GM21717 (cell line): ENCODE data around the gene JSRP1.
"Not testable (repeated sequence)": the region's sequence is repeated elsewhere in the genome, so short reads cannot be mapped to it uniquely, and the experiment has no call there.

Experiments used
- ATAC-seq: cut with Tn5 transposase; IDR thresholded peaks from one replicate; pipeline ENCODE4 v1.9.1; 2021; ENCODE audit warnings: mild to moderate bottlenecking, moderate library complexity; ENCODE audit not compliant: unreplicated experiment

The JSRP1 gene

DNA sequence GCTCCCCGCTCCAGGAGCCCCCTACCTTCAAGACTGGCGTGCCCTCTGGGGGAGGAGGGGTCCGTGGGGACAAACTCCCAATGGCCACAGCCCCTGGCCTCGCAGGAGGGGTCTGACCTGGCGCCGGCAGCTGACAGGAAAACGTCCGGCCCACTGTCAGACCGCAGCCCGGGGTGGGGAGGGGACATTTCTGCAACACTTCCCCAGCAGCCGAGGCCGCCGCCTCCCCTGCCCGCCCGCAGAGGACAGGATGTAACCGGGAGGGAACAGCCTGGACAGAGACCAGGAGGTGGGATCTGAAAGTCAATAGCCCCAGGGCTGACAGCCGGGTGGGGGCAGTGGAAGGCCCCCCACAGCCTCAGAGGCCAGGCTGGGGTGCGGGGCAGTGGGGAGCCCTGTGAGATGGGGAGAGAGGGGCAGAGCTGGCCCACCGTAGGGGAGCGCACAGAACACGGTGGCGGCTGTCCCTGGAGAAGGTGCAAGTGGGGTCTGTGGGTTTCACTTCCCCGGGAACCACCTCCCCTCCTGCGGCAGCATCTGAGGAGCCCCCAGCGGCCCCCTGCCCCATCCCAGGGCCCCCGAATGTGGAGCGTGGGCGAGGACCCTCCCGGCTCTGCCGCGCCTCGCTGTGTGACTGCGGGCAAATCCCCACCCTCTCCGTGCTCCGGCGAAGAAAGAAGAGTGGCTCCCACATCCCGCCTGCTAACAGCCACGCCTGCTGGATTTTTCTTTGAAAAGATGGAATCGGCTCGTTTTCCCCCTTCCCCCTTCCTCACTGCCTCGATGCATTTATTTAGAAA lies 26.0 kb upstream of the JSRP1 start, which contains the start of gene PEAK3:
PEAK3 (minus strand) TSS at position 114 of the 800 bp plus-strand sequence. CDS start 1,244 bp downstream, outside the sequence.
- ATAC-seq, result no peak

DNA sequence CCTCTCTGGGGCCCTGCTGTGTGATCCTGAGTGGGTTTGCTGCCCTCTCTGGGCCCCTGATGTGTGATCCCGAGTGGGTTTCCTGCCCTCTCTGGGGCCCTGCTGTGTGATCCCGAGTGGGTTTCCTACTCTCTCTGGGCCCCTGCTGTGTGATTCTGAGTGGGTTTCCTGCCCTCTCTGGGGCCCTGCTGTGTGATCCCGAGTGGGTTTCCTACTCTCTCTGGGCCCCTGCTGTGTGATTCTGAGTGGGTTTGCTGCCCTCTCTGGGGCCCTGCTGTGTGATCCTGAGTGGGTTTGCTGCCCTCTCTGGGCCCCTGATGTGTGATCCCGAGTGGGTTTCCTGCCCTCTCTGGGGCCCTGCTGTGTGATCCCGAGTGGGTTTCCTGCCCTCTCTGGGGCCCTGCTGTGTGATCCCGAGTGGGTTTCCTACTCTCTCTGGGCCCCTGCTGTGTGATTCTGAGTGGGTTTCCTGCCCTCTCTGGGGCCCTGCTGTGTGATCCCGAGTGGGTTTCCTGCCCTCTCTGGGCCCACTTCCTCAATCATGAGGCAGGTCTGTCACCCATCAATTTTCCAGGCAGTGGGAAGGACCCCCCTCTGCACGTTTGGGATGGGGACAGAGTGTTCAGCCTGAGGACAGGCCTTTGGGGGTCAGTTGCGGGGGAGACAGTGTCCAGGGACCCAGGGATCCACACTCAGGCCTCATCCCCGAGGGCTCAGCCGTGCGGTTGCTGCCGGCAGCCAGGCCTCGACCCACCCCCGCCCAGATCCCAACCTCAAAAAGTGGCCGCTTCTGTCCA lies 25.2 kb upstream of the JSRP1 start:
- not testable (repeated sequence) for ATAC-seq

GRCh38 chr19:2280633-2281264 lies 24.5 kb upstream of the JSRP1 start:
- ATAC-seq, result no peak

- no peak for ATAC-seq
These were observed 22.4 kb upstream of the JSRP1 start for GRCh38 chr19:2278459-2279158.

DNA sequence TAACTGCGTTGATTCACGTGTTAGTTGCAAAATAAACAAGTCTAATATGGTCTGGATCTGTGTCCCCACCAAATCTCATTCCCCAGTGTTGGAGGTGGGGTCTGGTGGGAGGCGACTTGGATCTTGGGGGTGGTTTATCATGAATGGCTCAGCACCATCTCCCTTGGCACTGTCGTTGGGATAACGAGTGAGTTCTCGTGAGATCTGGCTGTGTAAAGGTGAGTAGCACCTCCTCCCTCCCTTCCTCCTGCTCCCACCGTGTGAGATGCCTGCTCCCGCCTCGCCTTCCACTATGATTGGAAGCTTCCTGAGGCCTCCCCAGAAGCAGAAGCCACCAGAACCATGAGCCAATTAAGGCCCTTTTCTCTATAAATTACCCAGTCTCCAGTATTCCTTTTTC lies 20.9 kb upstream of the JSRP1 start:
- no peak for ATAC-seq

DNA sequence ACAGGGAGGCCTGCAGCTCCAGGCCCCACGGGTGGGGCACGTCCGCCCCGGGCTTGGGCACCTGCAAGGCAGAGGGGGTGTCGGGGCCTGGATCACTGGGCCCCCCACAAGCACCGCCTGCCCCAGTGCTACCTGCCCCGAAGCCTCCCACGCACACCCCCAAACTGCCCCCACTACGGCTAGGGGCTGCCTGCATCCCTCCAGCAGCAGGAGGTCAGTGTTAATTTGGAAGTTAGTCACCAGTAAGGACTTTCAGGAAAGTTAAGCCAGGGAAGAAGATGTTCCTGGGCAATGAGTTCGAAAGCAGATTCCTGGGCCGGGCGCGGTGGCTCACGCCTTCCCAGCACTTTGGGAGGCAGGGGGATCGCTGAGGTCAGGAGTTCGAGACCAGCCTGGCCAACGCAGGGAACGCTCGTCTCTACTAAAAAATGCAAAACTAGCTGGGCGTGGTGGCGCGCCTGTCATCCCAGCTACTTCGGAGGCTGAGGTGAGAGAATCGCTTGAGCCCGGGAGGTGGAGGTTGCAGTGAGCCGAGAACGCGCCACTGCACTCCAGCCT lies 20.3 kb upstream of the JSRP1 start:
- ATAC-seq, result no peak

- ATAC-seq, result no peak
These were observed 19.6 kb upstream of the JSRP1 start for GRCh38 chr19:2275588-2276428.

DNA sequence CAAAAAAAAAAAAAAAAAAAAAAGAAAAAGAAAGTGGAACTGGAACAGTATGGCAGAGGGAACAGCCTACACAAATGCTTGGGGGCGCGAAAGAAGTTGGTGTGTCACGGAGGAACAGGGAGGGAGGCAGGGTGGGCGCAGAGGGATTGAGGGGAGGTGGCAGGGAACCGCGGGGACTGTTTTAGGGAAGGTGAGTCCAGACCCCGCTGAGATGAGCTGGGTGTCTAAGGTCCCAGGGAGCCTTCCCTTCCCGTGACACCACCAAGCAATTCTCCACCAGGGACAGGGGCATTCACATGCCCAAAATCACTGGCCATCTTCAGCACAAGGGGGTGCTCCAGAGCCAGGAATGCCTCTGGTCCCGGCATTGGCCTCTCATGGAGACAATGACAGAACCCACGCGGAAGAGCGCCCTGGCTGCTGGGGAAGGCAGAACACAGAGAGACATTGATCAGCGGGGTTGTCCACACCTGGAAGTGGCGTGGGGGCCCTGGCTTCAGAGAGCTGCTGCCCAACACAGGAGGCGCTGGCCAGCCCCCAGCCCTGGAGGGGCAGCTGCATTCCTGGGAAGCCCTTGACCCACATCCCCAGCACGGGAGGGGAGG lies 18.8 kb upstream of the JSRP1 start:
- no peak for ATAC-seq

- ATAC-seq, result no peak
These were observed 18.0 kb upstream of the JSRP1 start for GRCh38 chr19:2274185-2274711.

- ATAC-seq, result no peak
These were observed 17.4 kb upstream of the JSRP1 start for GRCh38 chr19:2273356-2274184.

DNA sequence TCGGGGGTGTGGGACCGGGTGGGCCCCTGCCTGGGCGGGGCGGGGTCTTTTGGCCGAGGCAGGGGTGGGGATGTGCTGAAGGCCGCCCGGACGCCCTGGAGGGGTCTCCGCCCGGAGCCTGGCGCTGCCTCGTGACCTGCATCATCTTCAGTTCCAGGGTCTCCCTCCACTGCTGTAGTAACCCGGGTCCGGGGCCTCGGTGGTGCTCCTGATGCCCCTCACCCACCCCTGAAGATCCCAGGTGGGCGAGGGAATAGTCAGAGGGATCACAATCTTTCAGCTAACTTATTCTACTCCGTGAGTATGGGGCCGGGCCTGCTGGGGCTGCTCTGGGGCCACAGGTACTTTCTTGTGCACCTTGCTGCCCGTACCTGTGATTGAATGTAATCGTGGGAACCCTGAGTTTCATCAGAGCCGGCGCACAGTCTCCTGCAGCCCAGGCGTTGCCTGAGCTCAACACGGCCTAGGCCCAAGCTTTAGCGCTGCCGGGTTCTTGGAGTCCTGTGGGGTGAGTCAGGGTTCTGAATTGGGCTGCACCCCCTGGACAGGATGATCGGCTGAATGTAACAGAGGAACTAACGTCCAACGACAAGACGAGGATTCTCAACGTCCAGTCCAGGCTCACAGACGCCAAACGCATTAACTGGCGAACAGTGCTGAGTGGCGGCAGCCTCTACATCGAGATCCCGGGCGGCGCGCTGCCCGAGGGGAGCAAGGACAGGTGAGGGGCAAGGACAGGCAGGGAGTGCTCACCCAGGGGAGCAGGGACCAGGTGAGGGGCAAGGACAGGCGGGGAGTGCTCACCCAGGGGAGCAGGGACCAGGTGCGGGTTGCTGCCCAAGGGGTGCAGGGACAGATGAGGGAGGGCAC lies 15.3 kb upstream of the JSRP1 start:
- ATAC-seq, result no peak

DNA sequence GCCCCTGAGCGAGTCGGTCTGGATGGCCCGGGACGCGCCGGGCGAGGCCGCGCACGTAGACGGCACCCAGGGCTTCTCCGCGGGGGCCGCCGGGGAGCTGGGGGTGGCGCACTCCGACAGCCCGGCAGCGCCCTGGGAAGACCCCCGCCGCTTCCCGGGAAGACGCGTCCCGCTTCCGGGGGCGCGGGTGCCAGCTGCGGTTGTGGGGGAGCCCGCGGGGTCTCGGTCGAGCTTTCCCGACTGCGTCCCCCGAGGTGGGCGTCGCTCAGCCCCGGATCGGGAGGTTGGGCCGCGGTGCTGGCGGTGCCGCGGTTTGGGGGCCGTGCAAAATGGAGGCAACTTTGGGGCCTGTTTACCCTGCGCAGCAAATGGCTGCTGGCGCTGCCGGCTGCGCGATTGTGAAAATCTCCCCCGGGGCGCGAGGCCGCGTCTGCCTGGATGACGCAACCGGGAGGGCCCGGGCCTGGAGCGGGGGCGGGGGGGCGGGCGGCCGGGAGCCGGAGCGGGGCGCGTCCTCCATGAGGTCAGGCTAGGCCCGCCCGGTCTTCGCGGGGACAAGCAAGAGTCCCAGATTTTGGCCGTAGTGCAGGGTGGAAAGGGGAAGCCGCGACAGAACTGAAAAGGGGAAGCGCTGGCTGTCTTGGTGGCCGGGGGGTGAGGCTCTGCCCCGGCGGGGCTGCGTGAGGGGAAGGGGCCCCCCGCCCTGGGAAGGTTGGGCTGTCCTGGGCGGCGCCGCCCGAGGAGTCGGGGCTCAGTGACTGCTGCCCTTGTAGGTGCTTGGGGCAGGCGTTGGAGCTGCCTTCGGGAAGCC lies 14.4 kb upstream of the JSRP1 start:
- ATAC-seq, result no peak

DNA sequence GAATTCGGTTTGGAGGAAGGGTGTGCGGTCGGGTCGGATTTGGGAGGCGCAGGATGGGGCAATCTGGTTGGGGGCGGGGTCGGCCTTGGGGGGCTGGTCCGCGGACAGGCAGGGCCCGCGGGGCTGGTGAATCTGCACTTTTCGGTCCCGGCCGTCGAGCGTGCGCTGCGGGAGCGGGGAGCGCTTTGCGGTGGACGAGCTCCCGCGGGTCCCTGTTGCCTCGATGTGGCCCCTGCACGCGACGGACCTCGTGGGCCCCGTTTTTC lies 13.9 kb upstream of the JSRP1 start:
- no peak for ATAC-seq

DNA sequence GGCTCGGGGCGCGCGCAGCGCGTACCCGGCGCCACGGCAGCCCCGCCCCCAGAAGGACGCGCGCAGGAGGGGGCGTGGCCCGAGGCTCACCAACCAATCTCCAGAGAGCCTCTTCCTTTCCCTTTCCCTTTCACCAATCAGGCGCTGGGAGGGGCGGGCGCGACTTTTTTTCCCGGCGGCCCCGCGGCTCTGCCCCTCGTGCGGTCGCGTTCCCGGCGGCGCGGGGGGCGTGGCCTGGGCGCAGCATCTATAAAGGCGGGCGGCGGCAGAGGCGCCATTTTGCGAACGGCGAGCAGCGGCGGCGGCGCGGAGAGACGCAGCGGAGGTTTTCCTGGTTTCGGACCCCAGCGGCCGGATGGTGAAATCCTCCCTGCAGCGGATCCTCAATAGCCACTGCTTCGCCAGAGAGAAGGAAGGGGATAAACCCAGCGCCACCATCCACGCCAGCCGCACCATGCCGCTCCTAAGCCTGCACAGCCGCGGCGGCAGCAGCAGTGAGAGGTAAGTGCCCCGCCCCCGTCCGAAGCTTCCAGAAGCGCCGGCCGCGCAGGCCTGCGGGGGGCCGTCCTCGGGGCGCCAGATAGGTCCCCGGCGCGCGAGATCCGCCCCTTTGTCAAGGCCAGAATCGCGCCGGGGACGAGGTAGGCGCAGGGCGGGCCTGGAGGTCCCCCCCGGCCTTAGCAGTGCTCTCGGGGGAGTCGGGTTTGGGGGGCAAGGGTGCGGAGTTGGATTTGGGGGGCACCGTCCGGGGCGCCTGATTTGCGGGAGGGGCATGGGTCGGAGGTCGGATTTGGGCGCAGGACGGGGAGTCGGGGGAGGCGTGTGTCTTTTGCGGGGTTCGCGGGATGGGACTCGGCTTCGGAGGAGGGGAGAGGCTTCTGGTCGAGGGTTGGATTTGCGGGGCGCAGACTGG lies 13.3 kb upstream of the JSRP1 start:
- peak; percentile 43 for ATAC-seq

GRCh38 chr19:2268861-2269243 lies 12.6 kb upstream of the JSRP1 start:
- no peak for ATAC-seq

DNA sequence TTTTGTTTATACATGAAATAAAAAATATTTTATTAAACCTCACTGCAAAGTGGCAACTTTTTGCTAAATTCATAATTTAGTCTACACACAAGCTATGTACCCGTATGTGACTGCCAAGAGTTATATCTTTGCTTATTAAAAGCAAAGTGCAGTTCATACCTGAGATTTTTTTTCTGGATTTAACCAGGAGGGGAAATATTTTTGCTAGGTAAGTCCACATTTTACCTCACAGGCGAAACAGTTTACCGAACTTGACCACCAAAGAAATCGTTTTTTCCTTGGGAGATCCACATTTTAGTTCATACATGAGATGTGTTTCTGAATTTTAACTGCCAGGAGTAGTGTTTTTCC lies 12.2 kb upstream of the JSRP1 start:
- no peak for ATAC-seq
